Spleen (tissue), 11 donors: ENCODE measurements around the gene C19orf44. TPM values are rescaled to one million over a fixed set of nuclear protein-coding genes. Genes with fewer than 3 reads are reported as not detected.
"Not testable (repeated sequence)": the region's sequence is repeated elsewhere in the genome, so short reads cannot be mapped to it uniquely, and the experiment has no call there.

ENCODE experiments used
- DNase-seq: peaks from one replicate; pipeline ENCODE4 v3.0.0-alpha.2; 2020
- H3K27ac ChIP-seq, 8 donors: fragments of 200-600 bp; sonication (generic) in 7 of 8; 1 replicate in 4 of 8; 2 replicates in 4 of 8; pipeline versions ENCODE4 v1.5.0 to v1.8.0; 2016 to 2021; ENCODE audit warnings: inconsistent platforms in 4 of 8, mild to moderate bottlenecking in 4 of 8, moderate library complexity in 1 of 8
- H3K27me3 ChIP-seq, 7 donors: fragments of 200-600 bp; sonication (generic) in 6 of 7; replicated peaks in 1 of 7; 1 replicate in 4 of 7; 2 replicates in 3 of 7; pipeline versions ENCODE4 v1.5.0 to v1.8.0; 2016 to 2021; ENCODE audit warnings: inconsistent platforms in 3 of 7, mild to moderate bottlenecking in 1 of 7
- H3K36me3 ChIP-seq, 6 donors: fragments of 200-600 bp; sonication (generic) in 5 of 6; 1 replicate in 4 of 6; 2 replicates in 2 of 6; pipeline versions ENCODE4 v1.5.0 to v1.8.0; 2016 to 2021; ENCODE audit warnings: inconsistent platforms in 2 of 6
- H3K4me1 ChIP-seq, 6 donors: fragments of 200-600 bp; sonication (generic) in 5 of 6; 1 replicate in 3 of 6; 2 replicates in 3 of 6; pipeline versions ENCODE4 v1.5.0 to v1.8.0; 2016 to 2021; ENCODE audit warnings: inconsistent platforms in 3 of 6
- H3K4me3 ChIP-seq, 8 donors: fragments of 200-600 bp; sonication (generic) in 7 of 8; 1 replicate in 4 of 8; 2 replicates in 4 of 8; pipeline versions ENCODE4 v1.5.0 to v1.8.0; 2016 to 2021; ENCODE audit warnings: inconsistent platforms in 4 of 8, mild to moderate bottlenecking in 4 of 8, moderate library complexity in 2 of 8
- H3K9me3 ChIP-seq, 8 donors: fragments of 200-600 bp; sonication (generic) in 7 of 8; 1 replicate in 4 of 8; 2 replicates in 4 of 8; pipeline versions ENCODE4 v1.5.0 to v1.8.0; 2016 to 2021; ENCODE audit warnings: inconsistent platforms in 4 of 8
- CTCF ChIP-seq, 11 experiments: fragments of 200-600 bp in 7 of 11; fragments of 450-650 bp in 4 of 11; sonication (generic) in 4 of 11; IDR thresholded peaks in 8 of 11; conservative IDR thresholded peaks in 3 of 11; 1 replicate in 7 of 11; 2 replicates in 4 of 11; pipeline versions ENCODE4 v1.4.0 to v1.8.0; 2016 to 2021; ENCODE audit warnings: antibody characterized with exemption in 11 of 11, inconsistent platforms in 4 of 11, mild to moderate bottlenecking in 1 of 11
- POLR2A ChIP-seq, 3 donors: fragments of 450-650 bp; IDR thresholded peaks; one replicate each; pipeline ENCODE4 v1.5.1; 2017; ENCODE audit warnings: antibody characterized with exemption in 3 of 3, mild to moderate bottlenecking in 1 of 3
- POLR2AphosphoS5 ChIP-seq, 3 donors: sonication (generic); formaldehyde crosslinking; IDR thresholded peaks; one replicate each; pipeline ENCODE4 v1.5.1; 2017; ENCODE audit warnings: antibody characterized with exemption in 3 of 3
- WGBS, 5 donors: extraction: QIAGEN DNeasy Blood & Tissue Kit in 3 of 5; methylation state at CpG; one replicate each; pipeline versions ENCODE4 v1.1.5 to v1.1.7; 2013 to 2018; 5-methylcytosine and 5-hydroxymethylcytosine counted together
- intact Hi-C: fragments of 100-400 bp; cut with DNase I; formaldehyde crosslinking; loops from one replicate; pipeline ENCODE4 v1.15.0; 2023; ENCODE audit warnings: low total_unique reads
- polyA plus RNA-seq, 3 donors: library from polyadenylated mRNA; stranded (reverse); fragments of 200-250 nt; gene quantifications; one replicate each; pipeline ENCODE4 v1.2.1, GENCODE V29; 2013
- total RNA-seq, 7 donors: library from RNA; depleted of rRNA in 3 of 7; stranded (reverse); fragments of >200 nt in 3 of 7; fragmentation: NEBNext Ultra II Directional in 4 of 7; extraction: Animal tissue kit (Norgen Biotek cat#: 25700) in 4 of 7; gene quantifications; one replicate each; pipeline versions ENCODE4 v1.1.0 to v1.2.1, GENCODE V29; 2016 to 2021
- donor health status: healthy with polysubstance abuse.
- donor health status: DM: no; HTN: no; CAD: no; lungs with moderate emphysema.
- donor health status: DM: no; HTN: no; CAD: no.
- donor health status: Bipolar disorder and iron deficiency.
- donor health status: healthy.
- donor health status: DM: no; HTN: no; CAD: no.
- donor health status: DM: yes; HTN: yes; CAD: no.

C19orf44 gene
- total and polyA plus RNA-seq, 10 donors, result 2.3 to 7.5 (median 4.4) TPM

GRCh38 chr19:16473875-16474392, 22.3 kb upstream of the C19orf44 start:
- Histone ChIP-seq H3K4me3 (no peak overlapping the region), H3K9me3 (peaks cover 0 to 8% (median 2%) of the 10 kb centered on the region in 8 donors), H3K4me1 (peaks cover 16 to 33% (median 23%) of the 10 kb centered on the region in 6 donors), H3K27me3 (no peaks in the 10 kb centered on the region), H3K36me3 (no peaks in the 10 kb centered on the region), H3K27ac (no peak overlapping the region)
- no peak for TF ChIP-seq CTCF (IDR thresholded peaks at IDR 0.05 in 8 of 11, conservative IDR thresholded peaks at IDR 0.05 in 3 of 11)
- no peak for TF ChIP-seq POLR2AphosphoS5 (IDR thresholded peaks at IDR 0.05)
- no peak for TF ChIP-seq POLR2A (IDR thresholded peaks at IDR 0.05)
- 71 to 87% (median 80%) methylated on average over 12 to 13 of the region's 13 CpGs for WGBS, 5 donors
- intact Hi-C loops, result no loop called here
- DNase-seq, result no peak

GRCh38 chr19:16476401-16476800, 19.8 kb upstream of the C19orf44 start:
- Histone ChIP-seq H3K27ac (no peak overlapping the region), H3K4me3 (no peak overlapping the region), H3K4me1 (peaks cover 0 to 9% (median 2%) of the 10 kb centered on the region in 6 donors), H3K36me3 (no peaks in the 10 kb centered on the region), H3K9me3 (peaks cover 0 to 8% (median 2%) of the 10 kb centered on the region in 8 donors), H3K27me3 (no peaks in the 10 kb centered on the region)
- intact Hi-C loops, result no loop called here
- TF ChIP-seq POLR2AphosphoS5 (IDR thresholded peaks at IDR 0.05), result no peak
- TF ChIP-seq CTCF (IDR thresholded peaks at IDR 0.05 in 8 of 11, conservative IDR thresholded peaks at IDR 0.05 in 3 of 11), result no peak
- TF ChIP-seq POLR2A (IDR thresholded peaks at IDR 0.05), result no peak
- no peak for DNase-seq
- WGBS, 5 donors, result 68 to 87% (median 82%) methylated on average over 3 of the region's 3 CpGs

GRCh38 chr19:16477311-16477710, 18.9 kb upstream of the C19orf44 start:
- H3K9me3 ChIP-seq, result peaks cover 0 to 8% (median 2%) of the 10 kb centered on the region in 8 donors
- no peak overlapping the region for H3K27ac ChIP-seq
- H3K27me3 ChIP-seq, result no peaks in the 10 kb centered on the region
- DNase-seq, result no peak
- H3K4me3 ChIP-seq, result no peak overlapping the region
- H3K36me3 ChIP-seq, result no peaks in the 10 kb centered on the region
- WGBS, 5 donors, result 88 to 97% (median 95%) methylated on average over 1 of the region's 1 CpG
- no peak for TF ChIP-seq POLR2A (IDR thresholded peaks at IDR 0.05)
- no peak for TF ChIP-seq CTCF (IDR thresholded peaks at IDR 0.05 in 8 of 11, conservative IDR thresholded peaks at IDR 0.05 in 3 of 11)
- TF ChIP-seq POLR2AphosphoS5 (IDR thresholded peaks at IDR 0.05), result no peak
- peaks cover 0 to 6% (median 2%) of the 10 kb centered on the region in 6 donors for H3K4me1 ChIP-seq
- intact Hi-C loops, result no loop called here

GRCh38 chr19:16482745-16483144, 13.4 kb upstream of the C19orf44 start:
- H3K27ac ChIP-seq, result no peak overlapping the region
- no peak for DNase-seq
- no peak for TF ChIP-seq POLR2AphosphoS5 (IDR thresholded peaks at IDR 0.05)
- no peak for TF ChIP-seq CTCF (IDR thresholded peaks at IDR 0.05 in 8 of 11, conservative IDR thresholded peaks at IDR 0.05 in 3 of 11)
- no peak for TF ChIP-seq POLR2A (IDR thresholded peaks at IDR 0.05)
- no peaks in the 10 kb centered on the region for H3K36me3 ChIP-seq
- H3K4me3 ChIP-seq, result no peak overlapping the region
- H3K27me3 ChIP-seq, result no peaks in the 10 kb centered on the region
- H3K4me1 ChIP-seq, result no peaks in the 10 kb centered on the region
- WGBS, 5 donors, result 78 to 86% (median 81%) methylated on average over 7 of the region's 7 CpGs
- no peaks in the 10 kb centered on the region for H3K9me3 ChIP-seq
- intact Hi-C loops, result no loop called here

- H3K9me3 ChIP-seq, H3K4me1 ChIP-seq, H3K27ac ChIP-seq, DNase-seq, H3K36me3 ChIP-seq, H3K4me3 ChIP-seq, H3K27me3 ChIP-seq, intact Hi-C loops: not testable (repeated sequence)
- 62 to 89% (median 81%) methylated on average over 4 of the region's 4 CpGs for WGBS, 5 donors
Observed at GRCh38 chr19:16486476-16486875, 9.7 kb upstream of the C19orf44 start.
